HL-60 (cell line): ENCODE measurements around the gene SLC35F6.

Source experiments
- POLR2AphosphoS5 ChIP-seq: IDR thresholded peaks from 2 replicates; pipeline ENCODE4 v1.6.1; 2012; ENCODE audit warnings: low read depth
- TF ChIP-seq, protein P1 (sequence below): IDR thresholded peaks from one replicate; pipeline ENCODE4 v1.5.1; 2011; ENCODE audit warnings: low read length, control low read depth, inconsistent platforms; ENCODE audit not compliant: insufficient read depth

DNA sequence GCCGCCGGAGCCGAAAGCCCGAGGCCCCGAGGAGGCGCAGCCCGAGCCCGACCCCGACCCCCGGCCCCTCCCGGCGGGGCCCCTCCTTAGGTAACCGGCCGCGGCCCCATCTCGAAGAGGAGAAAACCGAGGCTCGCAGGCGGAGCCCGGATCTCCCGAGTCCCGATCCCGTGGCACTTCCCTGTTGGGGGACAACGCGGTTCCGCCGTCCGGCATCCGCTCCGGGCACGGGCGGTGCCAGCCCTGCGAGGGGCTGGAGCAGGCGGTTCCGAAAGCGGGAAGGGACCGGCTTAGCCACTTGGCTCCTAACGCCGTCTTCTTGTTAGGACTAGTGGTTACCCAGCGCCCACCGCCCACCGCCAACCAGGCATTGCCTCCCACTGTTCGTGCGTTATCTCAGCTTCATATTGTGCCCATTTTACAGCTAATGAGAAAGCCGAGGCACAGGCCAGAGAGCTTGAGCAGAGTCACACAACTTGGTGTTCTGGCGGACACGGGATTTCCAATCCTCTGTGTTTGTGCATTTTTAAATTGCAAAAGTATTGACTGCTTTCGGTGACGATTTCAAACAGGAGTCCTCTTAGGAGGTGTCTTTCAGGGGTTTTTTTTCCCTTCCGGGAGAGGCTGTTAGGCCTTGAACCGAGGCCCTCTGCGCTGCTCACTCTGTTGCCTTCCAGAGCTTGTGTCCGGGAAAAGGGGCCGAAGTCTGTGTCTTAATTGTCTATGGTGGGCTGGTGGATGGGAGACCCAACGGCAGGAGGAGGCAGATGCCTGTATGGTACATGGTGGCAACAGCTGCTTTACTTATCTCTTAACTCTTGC is 22.3 kb downstream of the SLC35F6 start:
- TF ChIP-seq, protein P1, sequence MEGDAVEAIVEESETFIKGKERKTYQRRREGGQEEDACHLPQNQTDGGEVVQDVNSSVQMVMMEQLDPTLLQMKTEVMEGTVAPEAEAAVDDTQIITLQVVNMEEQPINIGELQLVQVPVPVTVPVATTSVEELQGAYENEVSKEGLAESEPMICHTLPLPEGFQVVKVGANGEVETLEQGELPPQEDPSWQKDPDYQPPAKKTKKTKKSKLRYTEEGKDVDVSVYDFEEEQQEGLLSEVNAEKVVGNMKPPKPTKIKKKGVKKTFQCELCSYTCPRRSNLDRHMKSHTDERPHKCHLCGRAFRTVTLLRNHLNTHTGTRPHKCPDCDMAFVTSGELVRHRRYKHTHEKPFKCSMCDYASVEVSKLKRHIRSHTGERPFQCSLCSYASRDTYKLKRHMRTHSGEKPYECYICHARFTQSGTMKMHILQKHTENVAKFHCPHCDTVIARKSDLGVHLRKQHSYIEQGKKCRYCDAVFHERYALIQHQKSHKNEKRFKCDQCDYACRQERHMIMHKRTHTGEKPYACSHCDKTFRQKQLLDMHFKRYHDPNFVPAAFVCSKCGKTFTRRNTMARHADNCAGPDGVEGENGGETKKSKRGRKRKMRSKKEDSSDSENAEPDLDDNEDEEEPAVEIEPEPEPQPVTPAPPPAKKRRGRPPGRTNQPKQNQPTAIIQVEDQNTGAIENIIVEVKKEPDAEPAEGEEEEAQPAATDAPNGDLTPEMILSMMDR = no peak
- no peak for TF ChIP-seq POLR2AphosphoS5
